BE2C (cell line): ENCODE measurements around the gene MAGEB17. TPM values are rescaled to one million over a fixed set of nuclear protein-coding genes. Genes with fewer than 3 reads are reported as not detected.
A peak's percentile ranks its signal among the peaks of the same experiment; 100 is the strongest.

Experiments
- DNase-seq: peaks from one replicate; pipeline ENCODE4 v3.0.0-alpha.2; 2020
- H3K27me3 ChIP-seq: fragments of 250-450 bp; sonication (Bioruptor Pico); 2 replicates; pipeline ENCODE4 v1.5.1; 2020; ENCODE audit warnings: mild to moderate bottlenecking
- H3K36me3 ChIP-seq: fragments of 250-450 bp; sonication (Bioruptor Pico); 2 replicates; pipeline ENCODE4 v1.5.1; 2020; ENCODE audit warnings: mild to moderate bottlenecking
- H3K4me1 ChIP-seq: fragments of 250-450 bp; sonication (Bioruptor Pico); 2 replicates; pipeline ENCODE4 v1.5.1; 2020
- H3K4me3 ChIP-seq: 2 replicates; pipeline ENCODE4 v1.5.1; 2011; ENCODE audit warnings: low read depth, low read length
- H3K9me3 ChIP-seq: fragments of 250-450 bp; sonication (Bioruptor Pico); 2 replicates; pipeline ENCODE4 v1.5.1; 2020
- polyA plus RNA-seq: library from polyadenylated mRNA; unstranded; fragments of >200 nt; gene quantifications from one replicate; pipeline ENCODE4 v1.2.1, GENCODE V29; 2012; ENCODE audit warnings: low read depth, missing spikeins; ENCODE audit not compliant: insufficient read length, insufficient read depth
- TF ChIP-seq, protein P1 (sequence below): IDR thresholded peaks from 2 replicates; pipeline ENCODE4 v1.5.1; 2012; ENCODE audit warnings: mild to moderate bottlenecking, low read depth, low read length

Gene MAGEB17
- 0.42 TPM for polyA plus RNA-seq

- no peaks in the 10 kb centered on the region for H3K9me3 ChIP-seq
- TF ChIP-seq, protein P1, sequence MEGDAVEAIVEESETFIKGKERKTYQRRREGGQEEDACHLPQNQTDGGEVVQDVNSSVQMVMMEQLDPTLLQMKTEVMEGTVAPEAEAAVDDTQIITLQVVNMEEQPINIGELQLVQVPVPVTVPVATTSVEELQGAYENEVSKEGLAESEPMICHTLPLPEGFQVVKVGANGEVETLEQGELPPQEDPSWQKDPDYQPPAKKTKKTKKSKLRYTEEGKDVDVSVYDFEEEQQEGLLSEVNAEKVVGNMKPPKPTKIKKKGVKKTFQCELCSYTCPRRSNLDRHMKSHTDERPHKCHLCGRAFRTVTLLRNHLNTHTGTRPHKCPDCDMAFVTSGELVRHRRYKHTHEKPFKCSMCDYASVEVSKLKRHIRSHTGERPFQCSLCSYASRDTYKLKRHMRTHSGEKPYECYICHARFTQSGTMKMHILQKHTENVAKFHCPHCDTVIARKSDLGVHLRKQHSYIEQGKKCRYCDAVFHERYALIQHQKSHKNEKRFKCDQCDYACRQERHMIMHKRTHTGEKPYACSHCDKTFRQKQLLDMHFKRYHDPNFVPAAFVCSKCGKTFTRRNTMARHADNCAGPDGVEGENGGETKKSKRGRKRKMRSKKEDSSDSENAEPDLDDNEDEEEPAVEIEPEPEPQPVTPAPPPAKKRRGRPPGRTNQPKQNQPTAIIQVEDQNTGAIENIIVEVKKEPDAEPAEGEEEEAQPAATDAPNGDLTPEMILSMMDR = no peak
Measured at GRCh38 chrX:16167181-16167580, at the start of gene MAGEB17. Gene MAGEB17, plus strand, starts transcription at chrX:16167481. Its CDS starts 2,902 bp downstream, at chrX:16170383.

GRCh38 chrX:16119353-16120220 lies 47.7 kb upstream of the MAGEB17 start:
- no peak for DNase-seq
- no peaks in the 10 kb centered on the region for H3K9me3 ChIP-seq
- TF ChIP-seq, protein P1 = no peak
- H3K4me1 ChIP-seq = no peaks in the 10 kb centered on the region
- no peak overlapping the region for H3K4me3 ChIP-seq
- no peaks in the 10 kb centered on the region for H3K27me3 ChIP-seq
- H3K36me3 ChIP-seq = no peaks in the 10 kb centered on the region

More at GRCh38 chrX:16167181-16167580, at the start of gene MAGEB17:
- H3K27me3 ChIP-seq = no peaks in the 10 kb centered on the region
- DNase-seq = no peak
- no peak within 1 kb of the TSS for H3K4me3 ChIP-seq
- H3K36me3 ChIP-seq = no peaks in the 10 kb centered on the region
- no peaks in the 10 kb centered on the region for H3K4me1 ChIP-seq

DNA sequence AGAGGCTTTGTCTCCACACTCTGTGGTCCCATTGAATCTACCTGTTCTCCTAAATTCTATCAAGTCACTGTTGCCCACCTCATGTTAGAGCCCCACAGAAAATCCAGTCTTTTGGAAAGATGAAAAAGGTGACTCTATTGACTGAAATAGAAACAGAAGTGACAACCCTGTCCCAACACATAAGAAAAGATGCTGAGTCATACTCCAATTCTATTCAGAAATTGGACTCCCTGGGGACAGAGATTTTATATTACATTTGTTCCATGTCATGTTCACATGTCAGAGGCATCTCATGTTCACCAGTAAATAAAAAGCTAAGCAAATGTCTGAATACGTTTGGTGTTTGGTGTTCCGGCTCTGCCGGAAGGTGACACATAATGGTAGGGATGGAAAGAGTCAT lies 46.9 kb upstream of the MAGEB17 start:
- no peaks in the 10 kb centered on the region for H3K4me1 ChIP-seq
- no peak overlapping the region for H3K4me3 ChIP-seq
- DNase-seq = no peak
- no peaks in the 10 kb centered on the region for H3K27me3 ChIP-seq
- H3K36me3 ChIP-seq = no peaks in the 10 kb centered on the region
- no peaks in the 10 kb centered on the region for H3K9me3 ChIP-seq
- TF ChIP-seq, protein P1 = no peak

GRCh38 chrX:16123222-16123786 lies 44.0 kb upstream of the MAGEB17 start, which contains the start of gene GRPR:
Gene GRPR, plus strand, starts transcription at chrX:16123565. Its CDS starts 389 bp downstream, at chrX:16123954.
- no peaks in the 10 kb centered on the region for H3K36me3 ChIP-seq
- H3K4me3 ChIP-seq = no peak within 1 kb of the TSS
- no peaks in the 10 kb centered on the region for H3K9me3 ChIP-seq
- TF ChIP-seq, protein P1 = peak; percentile 71
- no peaks in the 10 kb centered on the region for H3K4me1 ChIP-seq
- H3K27me3 ChIP-seq = no peaks in the 10 kb centered on the region
- DNase-seq = peak; percentile 80

- no peaks in the 10 kb centered on the region for H3K9me3 ChIP-seq
- H3K27me3 ChIP-seq = no peaks in the 10 kb centered on the region
- H3K4me3 ChIP-seq = no peak overlapping the region
- no peak for DNase-seq
- H3K4me1 ChIP-seq = no peaks in the 10 kb centered on the region
- TF ChIP-seq, protein P1 = no peak
- H3K36me3 ChIP-seq = no peaks in the 10 kb centered on the region
Measured at GRCh38 chrX:16124201-16124600, 43.1 kb upstream of the MAGEB17 start.
